Kidney (tissue), 14 donors: ENCODE results near the gene AGAP5. TPM values are rescaled to one million over a fixed set of nuclear protein-coding genes. Genes with fewer than 3 reads are reported as not detected.

Experiments used
- DNase-seq, 5 donors: peaks; one replicate each; pipeline ENCODE4 v3.0.0-alpha.2; 2013 to 2020
- FAIRE-seq: peaks from 2 replicates; lab custom pipeline; 2012; peaks lifted over from hg19 to GRCh38; lab: Jason Lieb, UNC
- H3K27ac ChIP-seq, 2 donors: one replicate each; pipeline ENCODE4 v1.7.0; 2013; ENCODE audit warnings: low read depth in 2 of 2, low read length in 2 of 2, inconsistent platforms in 1 of 2
- H3K27me3 ChIP-seq: one replicate; pipeline ENCODE4 v1.7.1; 2013; ENCODE audit warnings: low read length, inconsistent platforms; ENCODE audit not compliant: control insufficient read depth, insufficient read depth
- H3K36me3 ChIP-seq, 3 donors: one replicate each; pipeline versions ENCODE4 v1.7.0 to v1.7.1; 2013; ENCODE audit warnings: low read length in 3 of 3, control low read depth in 1 of 3, inconsistent platforms in 1 of 3; ENCODE audit not compliant: insufficient read depth in 3 of 3, control insufficient read depth in 2 of 3
- H3K4me1 ChIP-seq, 3 donors: one replicate each; pipeline versions ENCODE4 v1.7.0 to v1.7.1; 2013; ENCODE audit warnings: low read length in 3 of 3, inconsistent platforms in 1 of 3, low read depth in 1 of 3; ENCODE audit not compliant: control insufficient read depth in 2 of 3, insufficient read depth in 2 of 3
- H3K4me3 ChIP-seq, 3 donors: one replicate each; pipeline versions ENCODE4 v1.7.0 to v1.8.1; 2013; ENCODE audit warnings: low read length in 3 of 3, control low read depth in 1 of 3, inconsistent platforms in 1 of 3
- H3K9ac ChIP-seq, 3 donors: one replicate each; pipeline versions ENCODE4 v1.7.0 to v1.7.1; 2013; ENCODE audit warnings: low read length in 3 of 3, control low read depth in 1 of 3, inconsistent platforms in 1 of 3
- H3K9me3 ChIP-seq, 3 donors: one replicate each; pipeline versions ENCODE4 v1.7.0 to v1.7.1; 2013; ENCODE audit warnings: low read length in 3 of 3, control low read depth in 1 of 3, inconsistent platforms in 1 of 3; ENCODE audit not compliant: control insufficient read depth in 2 of 3, insufficient read depth in 1 of 3
- CTCF ChIP-seq: IDR thresholded peaks from 3 replicates; pipeline ENCODE4 v1.5.1; 2012; ENCODE audit warnings: mild to moderate bottlenecking, moderate library complexity, borderline replicate concordance; ENCODE audit not compliant: insufficient read depth; ENCODE audit errors: extremely low read depth
- intact Hi-C: fragments of 100-400 bp; cut with DNase I; formaldehyde crosslinking; loops from one replicate; pipeline ENCODE4 v1.11.1; 2022
- polyA plus RNA-seq: library from polyadenylated mRNA; stranded (reverse); fragments of 350-450 nt; fragmentation: Illumina TruSeq; extraction: RNeasy Lipid Tissue Mini Kit (QIAGEN cat#74804); gene quantifications from one replicate; pipeline ENCODE4 v1.2.3, GENCODE V29; 2014; ENCODE audit warnings: low read depth, low replicate concordance; ENCODE audit not compliant: insufficient read depth
- total RNA-seq: library from RNA; stranded (reverse); fragmentation: NEBNext Ultra II Directional; extraction: Animal tissue kit (Norgen Biotek cat#: 25700); gene quantifications from one replicate; pipeline ENCODE4 v1.2.1, GENCODE V29; 2021
- donor health status: control.
- donor health status: control.
- donor health status: control.
- donor health status: control.
- donor health status: control.
- donor health status: DM: yes; HTN: yes; CAD: no.
- donor health status: Normal renal cell carcinoma (clear cell type).

AGAP5 gene
- total and polyA plus RNA-seq, 2 donors from 2014 or later, result 3.8 to 9.9 TPM

- peak; percentile 82 to 94 (median 90) for DNase-seq
- intact Hi-C loops, result no loop called here
- peak overlapping the region; percentile 11 to 65 (median 52) for H3K9ac ChIP-seq
- H3K9me3 ChIP-seq, result no peaks in the 10 kb centered on the region
- peaks cover 0 to 4% (median 0%) of the 10 kb centered on the region in 3 donors for H3K4me1 ChIP-seq
- no peak overlapping the region for H3K27ac ChIP-seq
- no peak for TF ChIP-seq CTCF
- no peaks in the 10 kb centered on the region for H3K27me3 ChIP-seq
- peak overlapping the region; percentile 69 to 75 (median 69) for H3K4me3 ChIP-seq
- FAIRE-seq, result no peak
- H3K36me3 ChIP-seq, result no peaks in the 10 kb centered on the region
Measured at GRCh38 chr10:73647211-73647874, 50.6 kb downstream of the AGAP5 start.

- peak in 1 of 5 donors; percentile 53 for DNase-seq
- FAIRE-seq, result no peak
- Histone ChIP-seq H3K9ac (no peak overlapping the region), H3K27ac (no peak overlapping the region), H3K4me3 (no peak overlapping the region), H3K9me3 (no peaks in the 10 kb centered on the region), H3K36me3 (no peaks in the 10 kb centered on the region), H3K4me1 (peaks cover 0 to 4% (median 0%) of the 10 kb centered on the region in 3 donors), H3K27me3 (no peaks in the 10 kb centered on the region)
- intact Hi-C loops, result no loop called here
- no peak for TF ChIP-seq CTCF
Measured at GRCh38 chr10:73646598-73647041, 51.3 kb downstream of the AGAP5 start.

GRCh38 chr10:73645251-73645650, 52.7 kb downstream of the AGAP5 start:
- Histone ChIP-seq H3K9me3 (no peaks in the 10 kb centered on the region), H3K4me3 (no peak overlapping the region), H3K27me3 (no peaks in the 10 kb centered on the region), H3K9ac (no peak overlapping the region), H3K36me3 (no peaks in the 10 kb centered on the region), H3K4me1 (peaks cover 0 to 4% (median 0%) of the 10 kb centered on the region in 3 donors), H3K27ac (no peak overlapping the region)
- intact Hi-C loops, result no loop called here
- no peak for TF ChIP-seq CTCF
- FAIRE-seq (no peak), DNase-seq (no peak)
